HUES64 (cell line): Measurements from ENCODE around the gene CIAO2B.
"Not testable (repeated sequence)": the region's sequence is repeated elsewhere in the genome, so short reads cannot be mapped to it uniquely, and the experiment has no call there.

Source experiments
- H3K27ac ChIP-seq: 2 replicates; pipeline ENCODE4 v1.7.0; 2013; ENCODE audit warnings: low read depth, low read length, inconsistent platforms
- H3K27me3 ChIP-seq: 2 replicates; pipeline ENCODE4 v1.6.1; 2013; ENCODE audit warnings: mild to moderate bottlenecking, low read length; ENCODE audit not compliant: insufficient read depth
- H3K36me3 ChIP-seq: 2 replicates; pipeline ENCODE4 v1.6.1; 2013; ENCODE audit warnings: mild to moderate bottlenecking, low read length; ENCODE audit not compliant: insufficient read depth
- H3K4me1 ChIP-seq: 2 replicates; pipeline ENCODE4 v1.6.1; 2013; ENCODE audit warnings: mild to moderate bottlenecking, low read length, moderate library complexity; ENCODE audit not compliant: insufficient read depth
- H3K4me3 ChIP-seq: 2 replicates; pipeline ENCODE4 v1.5.1; 2013; ENCODE audit warnings: mild to moderate bottlenecking, low read length, moderate library complexity
- H3K9ac ChIP-seq: 2 replicates; pipeline ENCODE4 v1.6.1; 2013; ENCODE audit warnings: mild to moderate bottlenecking, low read depth, low read length
- H3K9me3 ChIP-seq: 2 replicates; pipeline ENCODE4 v1.6.1; 2013; ENCODE audit warnings: low read depth, low read length; ENCODE audit not compliant: insufficient read depth
- whole genome bisulfite sequencing: fragments of 150-250, 120-280 bp; methylation state at CpG from one replicate; pipeline ENCODE4 v1.1.7; 2013; ENCODE audit warnings: missing lambda C conversion rate; 5-methylcytosine and 5-hydroxymethylcytosine counted together

CIAO2B gene

GRCh38 chr16:66899310-66899944, 34.8 kb downstream of the CIAO2B start:
- H3K27ac ChIP-seq = no peak overlapping the region
- 92% methylated on average over 6 of the region's 6 CpGs for WGBS

GRCh38 chr16:66898933-66899309, 35.3 kb downstream of the CIAO2B start:
- H3K9me3 ChIP-seq = no peaks in the 10 kb centered on the region
- no peak overlapping the region for H3K4me3 ChIP-seq
- no peak overlapping the region for H3K9ac ChIP-seq
- no peak overlapping the region for H3K27ac ChIP-seq
- no peaks in the 10 kb centered on the region for H3K36me3 ChIP-seq
- peaks cover 8% of the 10 kb centered on the region for H3K4me1 ChIP-seq
- H3K27me3 ChIP-seq = no peaks in the 10 kb centered on the region
- WGBS = 92% methylated on average over 2 of the region's 2 CpGs

More at GRCh38 chr16:66899310-66899944, 34.8 kb downstream of the CIAO2B start:
- peaks cover 8% of the 10 kb centered on the region for H3K4me1 ChIP-seq
- no peak overlapping the region for H3K4me3 ChIP-seq
- H3K9me3 ChIP-seq = no peaks in the 10 kb centered on the region
- no peaks in the 10 kb centered on the region for H3K36me3 ChIP-seq
- H3K27me3 ChIP-seq = no peaks in the 10 kb centered on the region
- no peak overlapping the region for H3K9ac ChIP-seq

- Histone ChIP-seq H3K36me3 (no peaks in the 10 kb centered on the region), H3K4me3 (no peak overlapping the region), H3K4me1 (peaks cover 8% of the 10 kb centered on the region), H3K9me3 (no peaks in the 10 kb centered on the region), H3K27ac (no peak overlapping the region), H3K27me3 (no peaks in the 10 kb centered on the region), H3K9ac (no peak overlapping the region)
- WGBS = 90% methylated on average over 3 of the region's 3 CpGs
Measured at GRCh38 chr16:66898207-66898606, 36.0 kb downstream of the CIAO2B start.

GRCh38 chr16:66896682-66897081, 37.5 kb downstream of the CIAO2B start:
- not testable (repeated sequence) for H3K4me1 ChIP-seq, H3K9ac ChIP-seq

GRCh38 chr16:66895999-66896398, 38.2 kb downstream of the CIAO2B start:
- Histone ChIP-seq H3K9ac (no peak overlapping the region), H3K9me3 (no peaks in the 10 kb centered on the region), H3K4me3 (no peak overlapping the region), H3K27me3 (no peaks in the 10 kb centered on the region), H3K4me1 (peaks cover 8% of the 10 kb centered on the region), H3K27ac (no peak overlapping the region), H3K36me3 (peaks cover 3% of the 10 kb centered on the region)
- WGBS = 92% methylated on average over 3 of the region's 3 CpGs

More at GRCh38 chr16:66896682-66897081, 37.5 kb downstream of the CIAO2B start:
- not testable (repeated sequence) for H3K36me3 ChIP-seq, H3K27me3 ChIP-seq, H3K4me3 ChIP-seq, H3K27ac ChIP-seq, H3K9me3 ChIP-seq
- WGBS = 80% methylated on average over 5 of the region's 5 CpGs

GRCh38 chr16:66895689-66895979, 38.6 kb downstream of the CIAO2B start:
- no peak overlapping the region for H3K9ac ChIP-seq
- peaks cover 8% of the 10 kb centered on the region for H3K4me1 ChIP-seq
- H3K36me3 ChIP-seq = peaks cover 5% of the 10 kb centered on the region
- WGBS = 94% methylated on average over 5 of the region's 5 CpGs
- no peak overlapping the region for H3K27ac ChIP-seq
- no peaks in the 10 kb centered on the region for H3K27me3 ChIP-seq
- H3K9me3 ChIP-seq = no peaks in the 10 kb centered on the region
- H3K4me3 ChIP-seq = no peak overlapping the region

- H3K9me3 ChIP-seq = no peaks in the 10 kb centered on the region
- no peak overlapping the region for H3K27ac ChIP-seq
- H3K4me3 ChIP-seq = no peak overlapping the region
- no peak overlapping the region for H3K9ac ChIP-seq
- H3K36me3 ChIP-seq = peaks cover 5% of the 10 kb centered on the region
- no peaks in the 10 kb centered on the region for H3K27me3 ChIP-seq
- peaks cover 5% of the 10 kb centered on the region for H3K4me1 ChIP-seq
- WGBS = 67% methylated on average over 11 of the region's 11 CpGs
Measured at GRCh38 chr16:66894948-66895688, 39.1 kb downstream of the CIAO2B start.

- H3K36me3 ChIP-seq = peaks cover 6% of the 10 kb centered on the region
- no peaks in the 10 kb centered on the region for H3K27me3 ChIP-seq
- no peak overlapping the region for H3K27ac ChIP-seq
- WGBS = 86% methylated on average over 2 of the region's 2 CpGs
- no peaks in the 10 kb centered on the region for H3K9me3 ChIP-seq
- no peak overlapping the region; the same call in 1 of the 2 replicates for H3K9ac ChIP-seq
- no peak overlapping the region for H3K4me3 ChIP-seq
- no peaks in the 10 kb centered on the region for H3K4me1 ChIP-seq
Measured at GRCh38 chr16:66894055-66894454, 40.1 kb downstream of the CIAO2B start.

- H3K4me3 ChIP-seq = no peak overlapping the region
- no peak overlapping the region for H3K27ac ChIP-seq
- H3K27me3 ChIP-seq = no peaks in the 10 kb centered on the region
- peaks cover 19% of the 10 kb centered on the region for H3K36me3 ChIP-seq
- no peaks in the 10 kb centered on the region for H3K9me3 ChIP-seq
- H3K9ac ChIP-seq = no peak overlapping the region
- no peaks in the 10 kb centered on the region for H3K4me1 ChIP-seq
- WGBS = 90% methylated on average over 1 of the region's 6 CpGs
Measured at GRCh38 chr16:66891797-66892196, 42.4 kb downstream of the CIAO2B start.

- 95% methylated on average over 4 of the region's 4 CpGs for WGBS
- H3K36me3 ChIP-seq = peaks cover 23% of the 10 kb centered on the region
- no peak overlapping the region for H3K9ac ChIP-seq
- no peaks in the 10 kb centered on the region for H3K27me3 ChIP-seq
- no peaks in the 10 kb centered on the region for H3K9me3 ChIP-seq
- H3K4me3 ChIP-seq = no peak overlapping the region
- H3K27ac ChIP-seq = no peak overlapping the region
- no peaks in the 10 kb centered on the region for H3K4me1 ChIP-seq
Measured at GRCh38 chr16:66891360-66891759, 42.8 kb downstream of the CIAO2B start.

GRCh38 chr16:66890799-66891198, 43.4 kb downstream of the CIAO2B start:
- no peak overlapping the region for H3K4me3 ChIP-seq
- no peaks in the 10 kb centered on the region for H3K4me1 ChIP-seq
- no peak overlapping the region for H3K9ac ChIP-seq
- H3K27ac ChIP-seq = no peak overlapping the region
- 100% methylated on average over 1 of the region's 2 CpGs for WGBS
- H3K36me3 ChIP-seq = peaks cover 29% of the 10 kb centered on the region
- no peaks in the 10 kb centered on the region for H3K27me3 ChIP-seq
- H3K9me3 ChIP-seq = no peaks in the 10 kb centered on the region
